ENCODE data around the gene NFKB1. TPM values are rescaled to one million over a fixed set of nuclear protein-coding genes. Genes with fewer than 3 reads are reported as not detected.

The NFKB1 gene
- total and polyA plus RNA-seq, 9 of the 15 experiments (the other 6 are each of a cell fraction or from before 2014, with no cell fraction given), result 2.4 to 14.5 (median 10.3) TPM

GRCh38 chr4:102575369-102576129 is 74.4 kb downstream of the NFKB1 start:
- ATAC-seq, result no peak
- CTCF ChIA-PET (ENCODE audit: low intra/inter-chr PET ratio), result no interaction called here
- no peak for TF ChIP-seq ZKSCAN1 (IDR thresholded peaks at IDR 0.05; ENCODE audit: low read depth, low read length)
- no peak for TF ChIP-seq NR1H2 (CRISPR knock-in tag; IDR thresholded peaks at IDR 0.05)
- TF ChIP-seq FOXP1 (CRISPR knock-in tag; IDR thresholded peaks at IDR 0.05), result no peak
- no peak for TF ChIP-seq TAF1 (IDR thresholded peaks at IDR 0.05; ENCODE audit: control insufficient read depth, extremely low read depth, insufficient read depth, low read length, severe bottlenecking)
- TF ChIP-seq NCOR1 (IDR thresholded peaks at IDR 0.05), result no peak
- TF ChIP-seq GABPB1 (CRISPR knock-in tag; IDR thresholded peaks at IDR 0.05), result no peak
- TF ChIP-seq BRF2 (IDR thresholded peaks at IDR 0.05; ENCODE audit: borderline replicate concordance, insufficient read depth, insufficient read length), result no peak
- TF ChIP-seq SMARCA5 (IDR thresholded peaks at IDR 0.05), result no peak
- no peak for TF ChIP-seq TEAD1 (CRISPR knock-in tag; IDR thresholded peaks at IDR 0.05)
- TF ChIP-seq ZBTB43 (CRISPR knock-in tag; IDR thresholded peaks at IDR 0.05), result no peak
- TF ChIP-seq TEAD2 (tag; IDR thresholded peaks at IDR 0.05), result no peak
- TF ChIP-seq MECOM (CRISPR knock-in tag; IDR thresholded peaks at IDR 0.05), result no peak
- no peak for TF ChIP-seq MAX (CRISPR knock-in tag; IDR thresholded peaks at IDR 0.05)
- no peak for TF ChIP-seq NR3C1 (CRISPR knock-in tag; IDR thresholded peaks at IDR 0.05)
- no peak for TF ChIP-seq GMEB1 (CRISPR knock-in tag; IDR thresholded peaks at IDR 0.05)
- TF ChIP-seq BACH1 (tag; IDR thresholded peaks at IDR 0.05), result no peak
- TF ChIP-seq ELF1 (tag; IDR thresholded peaks at IDR 0.05), result no peak

More at GRCh38 chr4:102575369-102576129, 74.4 kb downstream of the NFKB1 start:
- H4K20me1 ChIP-seq (replicated peaks; ENCODE audit: control insufficient read depth, insufficient read depth, low read length), result no peaks in the 10 kb centered on the region
- H3K4me1 ChIP-seq (replicated peaks in 1 of 2; ENCODE audit: control insufficient read depth in 2 of 2, insufficient read depth in 2 of 2, low read length in 2 of 2), result no peaks in the 10 kb centered on the region
- 97% methylated on average over 6 of the region's 6 CpGs for WGBS (ENCODE audit: insufficient coverage, low coverage, missing lambda C conversion rate)
- no peak overlapping the region for H3K27ac ChIP-seq (ENCODE audit: extremely low read depth, low read depth, low read length)
- H3K9me3 ChIP-seq (replicated peaks; ENCODE audit: control insufficient read depth, insufficient read depth, low read depth, low read length), result no peaks in the 10 kb centered on the region
- peaks cover 8% of the 10 kb centered on the region; the same call in 1 of the 3 replicates for H3K36me3 ChIP-seq (ENCODE audit: control insufficient read depth, insufficient read depth, low read length)
- no peaks in the 10 kb centered on the region for H3K9me1 ChIP-seq (ENCODE audit: control insufficient read depth, insufficient read depth, low read length)
- H3K79me2 ChIP-seq (ENCODE audit: control insufficient read depth, insufficient read depth, low read length), result no peaks in the 10 kb centered on the region
- no peak overlapping the region for H3K4me2 ChIP-seq (ENCODE audit: insufficient read depth, low read length)
- POLR2A ChIA-PET, result interaction anchor here (0.6 kb wide), 1 partner anchor 14 kb away, joined by 3 read pairs; no protein-coding TSS in a partner anchor
- no peak overlapping the region for H3K9ac ChIP-seq (ENCODE audit: insufficient read depth in 1 of 2, low read depth in 2 of 2, low read length in 2 of 2)
- no peak for DNase-seq (ENCODE audit: extremely low read depth in 1 of 4, low spot score in 3 of 4)
- no peak overlapping the region for H3K4me3 ChIP-seq
- intact Hi-C loops (cut with micrococcal nuclease), result no loop called here
- no peaks in the 10 kb centered on the region for H3K27me3 ChIP-seq (ENCODE audit: control insufficient read depth in 2 of 2, insufficient read depth in 2 of 2, low read length in 2 of 2)
- FAIRE-seq, result no peak
- in situ Hi-C loops (cut with MboI), result no loop called here
- BruUV-seq (replicated peaks), result no TSS peak
- H2AFZ ChIP-seq (ENCODE audit: low read depth, low read length), result no peak overlapping the region

Data from K562 (cell line).